NOMO-1 treated with DMSO at 0.1 percent for 48 hours (cell line): ENCODE data around the gene VWCE.

Experiments used
- DNase-seq: peaks from one replicate; lab custom pipeline; 2025; ENCODE audit not compliant: unreplicated experiment; lab: John Stamatoyannopoulos, UW

VWCE gene

DNA sequence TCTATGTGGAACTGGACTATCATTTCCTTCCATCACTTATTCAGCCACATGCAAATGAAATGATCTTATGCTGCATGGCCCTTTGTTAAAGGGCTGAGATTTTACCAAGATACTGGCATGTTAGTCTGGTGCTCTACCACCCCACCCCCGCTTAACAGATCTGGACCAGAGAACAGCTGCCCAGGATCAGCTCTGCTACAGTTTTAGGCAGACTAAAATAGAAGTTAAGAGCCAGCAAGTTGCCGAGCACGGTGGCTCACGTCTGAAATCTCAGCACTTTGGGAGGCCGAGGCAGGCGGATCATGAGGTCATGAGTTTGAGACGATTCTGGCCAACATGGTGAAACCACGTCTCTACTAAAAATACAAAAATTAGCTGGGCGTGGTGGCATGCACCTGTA, 33.2 kb upstream of the VWCE start:
- no peak for DNase-seq

DNA sequence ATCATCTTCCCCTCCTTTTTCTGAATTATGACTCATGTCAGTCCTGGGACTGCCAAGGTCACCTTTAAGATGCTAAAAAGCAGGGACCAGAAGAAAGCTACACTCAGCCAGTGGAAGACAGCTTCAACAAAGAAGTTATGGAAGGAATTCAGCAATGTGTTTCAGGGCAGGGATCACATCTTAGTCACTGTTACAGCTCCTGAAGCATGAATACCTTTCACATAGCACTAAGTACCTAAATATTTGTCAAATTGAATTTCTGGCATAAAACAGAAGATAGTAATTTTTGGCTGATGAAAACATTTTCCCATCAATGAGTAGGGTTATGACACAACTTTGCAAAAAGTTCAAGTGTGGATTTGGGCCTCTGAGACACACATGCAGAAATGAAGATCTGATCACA, 32.6 kb upstream of the VWCE start:
- no peak for DNase-seq

DNA sequence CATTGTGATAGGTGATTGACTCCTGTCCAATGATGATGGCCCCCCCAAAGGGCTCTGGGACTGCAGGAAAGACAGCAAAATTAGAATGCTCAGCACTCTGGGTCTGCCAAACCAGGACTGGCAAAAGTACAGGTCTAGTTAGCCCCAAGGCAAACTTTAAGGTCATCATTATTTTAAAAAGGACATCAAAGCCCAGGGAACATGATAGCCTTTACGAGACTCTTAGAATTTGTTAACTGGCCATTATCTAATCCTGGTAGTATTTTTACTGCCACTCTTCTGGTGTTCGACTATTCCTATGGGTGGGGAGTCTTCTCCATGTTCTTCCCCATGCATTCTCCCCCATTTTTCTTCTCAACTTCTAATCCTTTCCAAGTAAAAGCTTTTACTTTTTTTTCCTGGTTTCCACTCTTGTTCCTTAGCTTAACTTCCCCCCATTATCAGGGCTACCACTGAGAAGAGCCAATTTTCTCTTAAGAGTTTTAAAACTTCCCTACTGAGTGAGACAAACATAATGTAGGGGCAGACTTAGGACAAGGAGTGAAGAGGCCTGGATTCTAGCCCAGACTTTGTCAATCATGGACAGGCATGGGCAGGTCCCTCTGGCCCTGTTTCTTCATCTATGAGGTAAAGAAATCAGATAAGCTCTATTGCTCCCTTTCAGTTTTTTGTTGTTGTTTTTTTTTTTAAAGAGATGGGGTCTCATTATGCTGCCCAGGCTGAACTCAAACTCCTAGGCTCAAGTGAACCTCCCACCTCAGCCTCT, 30.7 kb upstream of the VWCE start:
- no peak for DNase-seq

- DNase-seq: no peak
Measured at GRCh38 chr11:61315260-61315659, 20.1 kb upstream of the VWCE start.

DNA sequence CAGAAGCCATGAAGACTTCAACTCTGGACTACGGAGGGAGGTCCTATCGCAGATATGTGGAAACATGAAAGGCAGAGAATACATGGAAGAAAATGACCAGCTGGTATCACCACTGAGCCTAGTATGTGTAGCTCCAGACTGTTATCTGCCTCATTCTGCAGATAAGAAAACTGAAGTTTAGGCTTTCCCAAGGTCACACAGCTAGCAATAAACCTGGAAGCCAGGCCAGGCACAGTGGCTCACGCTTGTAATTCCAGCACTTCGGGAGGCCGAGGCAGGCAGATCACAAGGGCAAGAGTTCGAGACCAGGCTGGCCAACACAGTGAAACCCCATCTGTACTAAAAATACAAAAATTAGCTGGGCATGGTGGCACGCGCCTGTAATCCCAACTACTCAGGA, 15.6 kb upstream of the VWCE start:
- DNase-seq: no peak

DNA sequence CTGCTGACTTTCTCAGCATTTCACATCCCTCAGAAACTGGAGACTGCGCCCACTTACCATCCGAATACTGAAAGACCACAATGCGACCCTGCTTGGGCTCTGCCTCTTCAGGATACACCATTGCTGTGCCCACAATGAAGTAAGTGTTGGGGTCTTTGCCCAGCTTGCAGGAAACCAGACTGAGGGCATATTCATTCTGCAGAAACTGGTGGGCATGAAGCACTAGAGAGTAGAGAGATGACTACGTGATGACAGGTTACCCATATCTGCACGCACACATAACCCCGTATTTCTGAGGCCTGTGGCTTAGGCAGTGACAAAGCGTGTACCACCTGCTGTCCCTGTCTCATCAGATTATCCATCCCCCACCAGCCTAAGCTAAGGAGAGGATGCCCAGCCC, 14.6 kb upstream of the VWCE start:
- DNase-seq: no peak

- DNase-seq: no peak
Measured at GRCh38 chr11:61309141-61309540, 14.0 kb upstream of the VWCE start.

GRCh38 chr11:61307354-61307753, 12.2 kb upstream of the VWCE start:
- no peak for DNase-seq

DNA sequence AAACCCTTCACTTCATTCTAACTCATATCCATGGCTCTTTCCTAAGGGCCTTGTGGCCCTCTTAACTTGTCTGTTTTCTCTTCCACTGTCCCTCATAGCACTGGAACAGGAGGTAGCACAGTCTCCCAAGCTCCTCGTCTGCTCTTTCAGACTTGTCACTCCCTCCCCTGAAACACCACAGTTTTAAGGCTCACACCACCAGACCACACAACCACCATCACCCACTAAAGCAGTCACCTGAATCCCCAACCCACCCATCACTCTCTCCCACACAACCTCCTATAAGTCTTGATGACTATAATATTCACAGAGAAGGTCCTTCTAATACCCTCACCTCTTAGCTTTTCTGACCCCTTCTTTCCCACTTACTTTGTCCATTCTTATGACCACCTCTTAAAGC, 11.1 kb upstream of the VWCE start:
- DNase-seq: no peak

DNA sequence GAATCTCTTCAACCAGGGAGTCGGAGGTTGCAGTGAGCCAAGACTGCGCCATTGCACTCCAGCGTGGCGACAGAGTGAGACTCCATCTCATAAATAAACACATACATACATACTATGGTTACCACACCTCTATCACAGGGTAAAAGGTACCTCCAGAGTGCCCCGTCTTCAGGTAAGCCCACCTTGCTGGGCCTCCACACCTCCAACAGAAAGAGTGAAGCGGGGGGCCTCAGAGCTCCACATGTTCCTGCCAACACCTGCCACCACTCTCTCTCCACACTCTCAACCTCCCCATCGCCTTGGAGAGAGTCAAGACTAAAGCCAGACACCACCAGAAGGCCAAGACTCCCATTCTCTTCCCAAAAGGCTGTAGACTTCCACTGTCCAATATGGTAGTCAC, 10.3 kb upstream of the VWCE start:
- no peak for DNase-seq

DNA sequence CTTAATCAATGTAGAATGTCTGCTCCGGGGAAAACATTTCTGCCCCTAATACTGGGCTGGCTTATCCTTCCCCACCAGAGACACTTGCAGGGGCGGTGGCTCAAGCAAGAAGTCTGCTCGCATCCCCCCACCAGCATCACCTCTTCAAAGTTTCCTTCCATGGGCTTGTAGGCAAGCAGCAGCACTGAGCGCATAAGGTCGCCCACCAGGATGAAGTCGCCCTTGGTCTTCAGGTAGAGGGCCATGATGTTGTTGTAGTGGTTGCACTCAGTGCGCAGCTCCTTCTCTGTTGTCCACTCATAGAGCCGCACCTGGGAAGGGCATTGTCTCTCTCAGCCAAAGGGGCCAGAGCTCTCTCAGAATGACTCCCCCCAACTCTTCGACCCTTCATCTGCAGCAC, 8.6 kb upstream of the VWCE start:
- DNase-seq: no peak

DNA sequence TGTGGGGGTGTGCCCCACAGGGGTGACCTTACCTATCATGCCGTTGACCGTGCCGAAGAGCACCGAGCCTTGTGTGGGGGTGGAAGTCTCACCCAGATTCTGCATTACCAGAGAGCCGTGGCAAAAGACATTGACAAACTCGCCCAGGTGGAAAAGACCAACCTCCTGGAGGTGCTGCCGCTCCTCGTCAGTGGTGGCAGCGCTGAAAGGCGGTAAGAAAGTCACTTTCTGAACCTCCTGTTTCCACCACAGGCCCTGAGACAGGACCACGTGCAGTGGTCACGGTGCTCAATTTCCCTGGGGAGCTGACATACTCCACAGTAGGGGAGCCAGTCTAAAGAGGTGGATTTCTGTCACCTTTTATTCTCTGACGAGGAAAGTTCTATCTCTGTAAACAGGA, 7.4 kb upstream of the VWCE start:
- no peak for DNase-seq

DNA sequence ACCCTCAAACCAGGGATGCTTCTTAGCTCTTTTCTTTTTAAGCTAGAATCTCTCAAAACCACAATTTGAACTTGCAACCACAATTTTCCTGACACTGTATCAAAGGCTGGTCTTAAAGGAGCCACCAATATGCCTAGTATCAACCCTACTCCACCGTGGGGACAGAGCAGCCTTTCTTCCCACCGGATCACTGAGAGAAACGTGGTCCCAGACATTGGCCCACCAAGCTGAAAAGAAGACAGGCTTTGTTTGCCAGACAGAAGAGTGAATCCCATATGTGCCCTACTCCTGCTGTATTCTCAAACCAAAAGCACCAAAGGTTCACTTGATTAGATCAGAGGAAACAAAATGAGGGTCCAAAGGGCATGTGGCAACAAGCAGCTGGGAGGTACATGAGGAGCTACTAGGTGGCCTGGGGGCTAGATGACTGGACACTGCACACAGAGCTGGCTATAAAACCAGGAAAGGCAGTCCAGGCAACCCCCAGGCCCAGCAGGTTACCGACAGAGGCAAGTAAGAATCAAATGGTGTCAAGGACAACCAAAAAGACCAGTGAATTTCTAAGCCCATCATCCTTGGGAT, 3.6 kb upstream of the VWCE start:
- DNase-seq: no peak

DNA sequence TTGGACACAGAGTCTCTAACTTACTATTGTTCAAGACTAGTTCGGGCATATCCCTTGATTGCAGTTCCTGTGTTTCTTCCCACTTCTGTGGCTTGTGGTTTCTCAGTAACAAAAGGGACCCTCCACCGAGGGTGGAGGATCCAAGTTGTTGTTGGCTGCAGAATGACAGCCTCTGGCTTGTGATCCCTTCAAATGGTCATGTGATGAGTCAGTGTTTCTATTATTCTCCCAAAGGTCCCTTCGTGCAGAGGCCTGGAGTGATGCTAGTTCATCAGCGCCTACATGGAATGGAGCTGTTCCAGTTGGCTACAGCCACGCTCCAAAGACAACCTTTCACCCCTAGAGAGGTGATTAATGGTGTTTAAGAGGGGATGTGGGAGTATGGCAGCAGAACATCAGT, 2.6 kb upstream of the VWCE start:
- peak; percentile 3 for DNase-seq

DNA sequence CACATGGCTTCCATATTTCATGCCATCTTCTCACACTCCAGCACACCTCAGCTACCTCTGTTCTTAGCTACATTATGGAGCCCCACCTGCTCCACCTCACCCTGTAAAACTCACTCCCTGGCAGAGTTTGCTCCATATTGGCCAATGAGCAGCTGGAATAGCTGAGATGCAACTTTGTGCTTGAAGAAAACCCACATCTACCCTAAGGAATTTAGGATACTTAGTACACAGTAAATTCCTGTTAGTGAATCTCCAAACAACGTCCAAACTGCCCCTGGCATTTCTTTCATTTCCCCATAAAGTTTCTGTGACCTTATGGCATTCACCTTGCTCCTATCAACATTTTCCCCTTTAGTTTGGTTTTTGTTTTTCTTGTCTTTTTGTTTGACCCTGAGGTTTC, 2.2 kb upstream of the VWCE start:
- DNase-seq: no peak

GRCh38 chr11:61295596-61295926, 445 bp upstream of the VWCE start:
- DNase-seq: no peak

DNA sequence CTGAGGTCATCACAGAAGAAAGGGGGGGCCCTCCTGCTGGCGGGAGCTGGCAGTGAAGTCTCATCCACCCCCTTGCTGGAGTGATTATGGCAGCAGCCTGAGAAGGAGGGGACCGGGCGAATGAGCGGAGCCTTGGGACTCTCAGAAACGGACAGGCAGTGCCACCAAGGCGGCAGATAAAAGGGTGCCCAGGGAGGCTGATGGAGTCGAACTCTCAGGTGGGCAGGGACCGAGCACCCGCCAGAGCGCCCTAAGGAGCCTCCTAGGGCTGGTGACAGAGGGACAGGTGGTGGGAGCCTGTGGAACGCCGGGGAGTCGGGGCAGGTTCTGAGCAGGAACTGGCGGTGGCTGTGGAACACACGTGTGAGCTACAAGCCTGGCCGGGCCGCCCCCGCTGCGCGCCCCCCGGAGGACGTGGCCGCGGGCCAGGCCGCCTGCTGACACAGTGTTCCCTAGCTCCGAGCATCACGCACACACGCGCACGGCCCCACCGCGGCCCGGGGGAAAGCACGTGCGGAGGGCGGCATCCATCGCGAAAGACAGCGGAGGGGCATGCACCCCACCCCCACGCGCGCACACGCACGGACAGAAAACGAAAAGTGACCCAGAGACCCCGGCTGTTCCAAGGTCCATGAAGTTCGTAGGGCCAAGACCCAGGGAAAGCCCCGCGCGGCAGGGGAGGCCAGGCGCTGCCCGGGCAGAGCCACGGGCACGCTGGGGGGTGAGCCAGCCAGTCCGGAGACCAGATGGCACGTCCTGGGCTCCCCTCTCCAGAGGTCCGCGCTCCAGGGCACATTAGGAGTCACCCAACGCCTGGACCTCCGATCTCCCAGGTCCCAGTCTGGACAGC, 1.0 kb downstream of the VWCE start:
- DNase-seq: no peak

DNA sequence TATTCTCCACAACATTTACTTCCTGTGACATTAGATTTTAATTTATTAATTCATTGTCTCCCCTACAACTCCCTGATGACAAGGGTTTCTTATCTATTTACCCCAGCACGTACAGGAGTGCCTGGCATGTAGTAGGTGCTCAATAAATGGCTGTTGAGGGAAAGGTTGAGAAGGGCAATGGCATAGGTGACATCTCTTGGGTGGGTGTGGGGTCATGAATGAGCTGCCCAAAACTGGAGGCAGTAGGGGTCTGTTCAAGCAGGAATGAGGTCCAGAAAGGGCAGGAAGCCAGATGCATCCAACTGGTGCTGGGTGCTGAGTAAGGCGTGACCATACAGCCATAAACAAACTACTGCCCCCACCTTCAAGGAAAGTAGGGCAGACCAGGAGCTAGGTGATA, 2.8 kb downstream of the VWCE start:
- DNase-seq: no peak

DNA sequence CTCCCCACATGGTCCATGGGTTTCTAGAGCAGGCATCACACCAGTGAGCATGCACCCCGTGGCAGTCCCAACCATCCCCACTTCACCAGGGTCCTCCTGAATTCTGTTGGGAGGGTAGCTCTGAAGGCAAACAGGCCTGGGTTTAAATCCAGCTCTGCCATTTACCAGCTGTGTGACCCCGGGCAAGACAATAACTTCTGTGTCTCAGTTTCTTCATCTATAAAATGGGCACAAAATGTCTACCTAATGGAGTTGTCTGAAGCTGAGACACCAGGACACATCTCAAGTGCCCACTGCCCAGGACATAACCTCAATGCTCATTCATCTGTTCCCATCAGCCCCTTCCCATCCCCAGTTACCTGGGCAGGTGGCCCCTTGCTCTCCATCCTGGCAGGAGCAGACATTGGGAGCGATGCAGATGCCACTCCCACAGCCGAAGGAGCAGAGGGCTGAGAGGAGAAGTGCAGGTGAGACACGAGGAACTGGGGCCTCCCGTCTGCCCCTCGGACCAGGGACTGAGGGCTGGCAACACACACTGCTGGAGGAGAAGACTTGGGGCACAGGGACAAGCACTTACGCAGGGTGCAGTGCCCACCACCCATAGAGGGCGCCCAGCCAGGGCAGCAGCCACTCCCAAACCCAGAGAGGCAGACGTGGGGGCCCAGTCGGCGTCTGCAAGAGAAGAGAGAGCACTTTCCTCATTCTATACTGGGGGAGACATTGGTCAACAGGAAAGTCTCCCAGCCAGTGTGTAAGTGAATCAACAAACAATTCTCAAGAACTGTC, 4.0 kb downstream of the VWCE start:
- no peak for DNase-seq

- no peak for DNase-seq
Measured at GRCh38 chr11:61287338-61287977, 7.7 kb downstream of the VWCE start.

GRCh38 chr11:61283613-61284012, 11.5 kb downstream of the VWCE start:
- DNase-seq: no peak
